GM21723 (cell line): ENCODE results near the gene EVA1C.
"Not testable (repeated sequence)": the region's sequence is repeated elsewhere in the genome, so short reads cannot be mapped to it uniquely, and the experiment has no call there.

Experiments used
- ATAC-seq: cut with Tn5 transposase; IDR thresholded peaks from one replicate; pipeline ENCODE4 v1.9.1; 2021; ENCODE audit warnings: mild to moderate bottlenecking, moderate library complexity; ENCODE audit not compliant: unreplicated experiment

Gene EVA1C

DNA sequence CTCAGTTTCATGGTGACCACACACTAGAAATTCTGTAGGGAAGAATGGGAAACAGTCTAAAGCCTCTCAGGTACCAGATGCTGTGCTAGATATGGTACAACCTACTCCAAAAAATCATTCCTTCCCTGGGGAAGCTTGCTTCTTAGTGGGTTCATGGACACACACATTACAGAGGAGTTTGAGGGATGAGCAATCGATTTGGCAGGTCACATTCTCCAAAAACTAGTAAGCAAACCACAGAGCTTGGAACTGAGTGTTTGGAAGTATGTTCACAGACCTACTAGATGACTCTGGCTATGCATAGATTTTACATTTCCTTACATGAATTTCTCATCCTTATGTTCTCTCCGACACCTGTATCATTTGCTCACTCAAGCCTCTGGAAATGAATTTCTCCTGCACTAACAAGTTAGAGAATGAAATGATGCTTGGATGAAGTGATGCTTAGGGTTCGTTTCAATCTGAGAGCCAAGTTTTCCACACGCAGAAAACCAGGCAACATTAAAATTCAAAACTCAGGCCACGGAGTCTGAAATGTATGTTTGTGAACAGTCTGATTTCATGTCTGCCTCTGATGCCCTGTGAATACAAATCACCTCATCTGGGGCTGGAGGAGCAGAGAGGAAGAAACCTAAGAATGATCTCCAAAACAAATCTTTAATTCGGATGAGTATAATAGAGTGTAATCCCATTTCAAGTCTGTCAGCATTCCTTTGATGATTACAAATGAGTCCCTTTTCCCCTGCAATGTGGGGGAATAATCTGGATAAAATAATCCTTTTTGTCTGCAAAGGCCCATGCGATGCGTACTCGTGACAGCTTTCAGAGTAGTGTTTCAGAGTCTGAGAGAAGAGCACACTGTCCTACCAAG, 11.0 kb downstream of the EVA1C start:
- ATAC-seq: no peak

- no peak for ATAC-seq
These were observed 11.7 kb downstream of the EVA1C start for GRCh38 chr21:32424191-32424535.

- ATAC-seq: no peak
These were observed 12.2 kb downstream of the EVA1C start for GRCh38 chr21:32424674-32425073.

DNA sequence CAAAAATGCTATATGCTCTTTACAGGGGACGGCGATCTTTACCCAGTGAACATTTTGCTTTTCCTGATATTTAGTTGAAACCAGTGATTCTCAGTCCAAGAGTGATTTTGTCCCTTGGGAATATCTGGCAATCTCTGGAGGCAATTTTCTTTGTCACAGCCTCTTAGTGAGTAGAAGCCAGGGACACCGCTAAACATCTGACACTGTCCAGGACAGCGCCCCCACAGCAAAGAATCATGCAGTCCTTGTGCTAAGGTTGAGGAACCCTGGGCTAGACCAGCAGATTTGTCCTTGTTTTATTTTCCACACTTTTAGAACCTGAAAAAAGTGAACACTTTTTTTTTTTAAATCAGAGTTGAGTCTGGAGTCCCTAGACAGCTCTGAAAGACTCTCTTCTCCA, 13.1 kb downstream of the EVA1C start:
- ATAC-seq: no peak

GRCh38 chr21:32426066-32426465, 13.6 kb downstream of the EVA1C start:
- ATAC-seq: no peak

GRCh38 chr21:32426592-32427051, 14.1 kb downstream of the EVA1C start:
- no peak for ATAC-seq

DNA sequence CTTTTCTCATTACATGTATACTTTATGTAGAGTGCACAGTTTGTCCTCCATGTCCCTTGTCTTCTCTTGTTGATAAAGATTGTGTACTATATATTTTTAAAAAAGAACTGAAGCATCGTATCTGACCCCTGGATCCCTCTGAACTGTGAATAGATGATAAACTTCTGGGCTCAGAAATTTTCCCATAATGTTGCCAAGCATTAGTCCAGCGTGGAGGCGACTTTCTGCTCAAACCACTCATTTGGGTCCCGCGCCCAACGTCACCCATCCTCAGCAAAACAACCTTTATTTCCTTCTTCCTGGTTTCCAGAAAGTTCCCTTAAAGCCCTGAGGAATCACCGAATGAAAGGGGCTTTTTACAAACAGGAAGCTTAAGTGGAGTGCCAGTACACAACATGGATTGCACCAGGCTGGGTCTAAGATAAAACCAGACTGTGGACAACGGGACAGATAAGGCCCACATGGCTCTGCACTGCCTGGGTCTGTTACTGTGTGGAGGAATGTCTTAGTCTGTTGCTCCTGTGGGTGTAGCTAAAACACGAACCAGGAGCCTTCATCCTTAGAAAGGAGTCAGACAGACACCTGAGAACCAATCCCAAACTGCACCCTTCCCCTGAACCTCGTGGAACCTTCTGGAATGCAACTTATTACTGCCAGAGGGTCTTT, 15.6 kb downstream of the EVA1C start:
- no peak for ATAC-seq

- not testable (repeated sequence) for ATAC-seq
These were observed 20.6 kb downstream of the EVA1C start for GRCh38 chr21:32432982-32433660.

DNA sequence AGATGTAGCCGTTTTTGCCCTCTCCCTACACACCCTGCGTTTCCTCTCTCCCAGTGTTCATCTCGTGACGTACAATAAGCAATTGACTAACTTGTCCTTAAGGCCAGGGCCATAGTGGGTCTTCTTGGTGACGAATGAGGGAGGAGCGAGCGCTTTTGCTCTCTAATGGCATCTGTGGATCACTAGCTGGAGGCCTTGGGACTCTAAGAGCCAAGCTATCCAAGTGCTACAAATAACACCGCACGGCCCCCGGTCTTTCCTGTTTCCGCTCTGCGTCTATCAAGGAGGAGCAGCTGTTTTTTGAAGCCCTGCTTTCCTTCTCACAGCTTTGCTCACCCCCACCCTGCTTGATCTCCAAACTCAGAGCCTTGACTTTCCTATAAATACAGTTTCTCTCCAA, 25.2 kb downstream of the EVA1C start:
- ATAC-seq: no peak

- no peak for ATAC-seq
These were observed 30.2 kb downstream of the EVA1C start for GRCh38 chr21:32442566-32443318.

DNA sequence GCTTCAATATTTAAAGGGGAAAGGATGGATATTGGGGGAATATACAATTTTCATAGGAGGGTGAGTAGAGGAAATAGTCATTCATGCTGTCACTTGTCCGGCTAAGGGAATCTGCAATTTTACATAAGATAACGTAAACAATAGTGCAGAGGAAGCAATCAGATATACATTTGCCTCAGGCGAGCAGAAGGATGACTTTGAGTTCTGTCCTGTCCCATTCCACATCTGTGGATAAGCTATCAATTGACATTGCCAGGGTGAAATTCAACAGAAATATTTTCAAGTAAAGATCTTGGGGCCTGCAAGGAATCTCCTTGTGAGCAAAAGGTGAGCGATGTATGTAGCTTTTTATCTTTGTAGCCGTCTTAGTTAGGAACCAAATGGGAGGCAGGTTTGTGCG, 32.6 kb downstream of the EVA1C start:
- ATAC-seq: no peak

GRCh38 chr21:32446440-32446839, 33.9 kb downstream of the EVA1C start:
- ATAC-seq: not testable (repeated sequence)

- ATAC-seq: no peak
These were observed 34.7 kb downstream of the EVA1C start for GRCh38 chr21:32447224-32447623.

GRCh38 chr21:32448803-32449594, 36.5 kb downstream of the EVA1C start:
- no peak for ATAC-seq

DNA sequence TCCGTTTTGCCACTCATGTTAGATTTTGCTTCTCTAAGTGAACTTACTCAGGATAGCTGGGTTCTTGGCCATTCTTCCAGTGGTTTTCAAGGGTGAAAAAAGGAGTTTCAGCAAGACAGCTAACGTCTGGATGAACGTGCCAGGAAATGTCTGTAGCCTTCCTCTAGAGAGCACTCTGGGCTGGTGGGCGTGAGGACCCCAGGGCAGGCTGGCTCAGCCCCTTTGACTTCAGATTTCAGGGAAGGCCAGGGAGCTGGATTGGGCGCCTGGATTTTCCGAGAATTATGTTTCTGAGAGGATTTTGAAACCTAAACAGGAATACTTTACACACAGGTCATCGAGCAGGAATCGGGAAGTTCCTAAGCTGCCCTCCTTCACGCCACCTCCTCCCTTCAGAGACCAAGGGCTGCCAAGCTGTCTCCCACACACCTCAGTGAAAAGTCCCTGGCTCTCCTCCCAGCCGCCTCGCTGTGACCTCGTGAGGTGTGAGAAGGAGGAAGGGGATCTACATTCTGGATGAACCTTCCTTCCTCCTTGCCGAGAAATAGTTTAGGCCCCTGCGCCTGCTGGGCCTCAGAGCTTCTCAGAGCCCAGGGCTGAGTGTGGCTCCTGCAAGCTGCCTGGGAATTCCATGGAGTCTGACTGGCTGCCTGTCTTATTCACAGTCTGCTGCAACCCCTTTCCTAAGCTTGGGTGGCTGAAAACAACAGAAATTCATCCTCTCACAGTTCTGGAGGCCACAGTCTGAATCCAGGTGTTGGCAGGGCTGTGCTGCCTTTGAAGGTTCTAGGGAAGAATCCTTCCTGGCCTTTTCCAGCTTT, 38.6 kb downstream of the EVA1C start:
- not testable (repeated sequence) for ATAC-seq

DNA sequence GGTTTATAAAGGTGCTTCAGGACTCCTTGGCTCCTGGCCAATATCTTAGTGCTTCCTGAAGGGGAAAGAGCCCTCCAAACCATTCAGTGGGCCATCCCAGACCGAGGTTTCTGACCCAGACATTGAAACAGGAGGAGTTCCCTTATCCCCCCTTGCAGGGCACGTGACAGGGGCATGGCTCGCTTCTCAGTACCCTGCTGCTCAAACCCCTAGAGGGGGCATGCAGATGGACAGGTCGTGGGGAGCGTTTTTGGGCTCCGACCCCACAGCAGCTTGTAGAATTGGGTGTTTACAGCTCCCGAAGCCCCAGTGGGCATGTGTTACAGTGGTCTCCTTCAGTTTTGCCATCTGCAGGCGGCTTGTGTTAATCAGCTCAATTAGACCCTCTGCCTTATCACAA, 39.7 kb downstream of the EVA1C start:
- not testable (repeated sequence) for ATAC-seq

DNA sequence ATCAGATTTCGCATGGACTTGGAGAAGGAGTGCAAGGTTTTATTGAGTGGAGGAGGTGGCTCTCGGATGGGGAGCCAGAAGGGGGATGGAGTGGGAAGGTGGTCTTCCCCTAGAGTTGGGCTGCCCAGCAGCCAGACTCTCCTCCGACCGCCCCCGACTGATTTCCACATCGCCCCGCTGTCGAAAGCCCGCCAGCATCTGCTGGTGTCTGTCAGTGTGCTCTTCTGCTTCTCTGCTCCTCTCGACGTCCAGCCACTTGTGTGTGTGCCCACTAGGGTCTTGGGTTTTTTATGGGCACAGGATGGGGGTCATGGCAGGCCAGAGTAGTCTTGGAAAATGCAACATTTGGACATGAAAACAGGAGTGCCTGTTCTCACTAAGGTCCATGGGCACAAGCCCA, 40.1 kb downstream of the EVA1C start:
- no peak for ATAC-seq

GRCh38 chr21:32455548-32455947, 43.0 kb downstream of the EVA1C start:
- ATAC-seq: no peak

DNA sequence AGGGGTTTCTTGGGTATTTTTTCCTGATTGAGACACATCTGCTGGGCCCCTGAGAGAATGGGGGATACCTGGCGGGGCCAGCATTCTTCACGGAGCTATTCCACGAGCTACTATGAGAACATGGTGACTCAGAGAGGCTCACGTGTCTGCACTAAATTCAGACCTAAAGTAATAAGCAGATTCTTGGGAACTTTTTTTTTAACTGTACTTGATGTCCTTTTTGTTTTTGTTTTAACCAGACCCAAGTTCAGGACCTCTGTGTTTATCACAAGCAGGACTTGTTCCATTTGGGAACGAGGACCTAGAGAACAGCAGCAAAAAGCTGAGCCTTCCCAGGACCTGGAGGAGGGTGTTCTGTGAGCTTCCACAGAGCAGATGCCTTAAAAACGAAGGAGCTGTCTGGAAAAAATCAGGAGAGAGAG, 44.0 kb downstream of the EVA1C start:
- no peak for ATAC-seq
